Hematopoietic multipotent progenitor cell treated with erythropoietin and hydrocortisone succinate and interleukin-3 and kit ligand, for 8 days (in vitro differentiated cells): ENCODE data around the gene HDAC11.
A peak's percentile ranks its signal among the peaks of the same experiment; 100 is the strongest.

Source experiments
- DNase-seq: peaks from one replicate; pipeline ENCODE4 v3.0.0-alpha.2; 2015

Gene HDAC11

DNA sequence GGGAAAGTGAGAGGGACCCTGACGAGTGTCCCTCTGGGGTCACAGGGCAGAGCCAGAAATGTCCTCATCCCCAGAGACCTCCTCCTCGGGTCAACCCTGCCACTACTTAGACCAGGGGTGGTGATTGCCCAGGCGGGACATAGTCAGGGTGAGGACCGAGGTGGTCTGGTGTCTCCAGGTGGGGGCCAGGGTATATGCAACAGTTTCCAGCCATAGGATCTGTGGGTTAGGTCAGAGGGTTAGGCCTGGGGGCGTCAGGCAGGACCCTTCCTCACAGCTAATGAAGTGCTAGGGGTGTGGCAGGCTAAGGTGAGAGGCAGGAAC is 46.5 kb downstream of the HDAC11 start:
- DNase-seq = no peak

DNA sequence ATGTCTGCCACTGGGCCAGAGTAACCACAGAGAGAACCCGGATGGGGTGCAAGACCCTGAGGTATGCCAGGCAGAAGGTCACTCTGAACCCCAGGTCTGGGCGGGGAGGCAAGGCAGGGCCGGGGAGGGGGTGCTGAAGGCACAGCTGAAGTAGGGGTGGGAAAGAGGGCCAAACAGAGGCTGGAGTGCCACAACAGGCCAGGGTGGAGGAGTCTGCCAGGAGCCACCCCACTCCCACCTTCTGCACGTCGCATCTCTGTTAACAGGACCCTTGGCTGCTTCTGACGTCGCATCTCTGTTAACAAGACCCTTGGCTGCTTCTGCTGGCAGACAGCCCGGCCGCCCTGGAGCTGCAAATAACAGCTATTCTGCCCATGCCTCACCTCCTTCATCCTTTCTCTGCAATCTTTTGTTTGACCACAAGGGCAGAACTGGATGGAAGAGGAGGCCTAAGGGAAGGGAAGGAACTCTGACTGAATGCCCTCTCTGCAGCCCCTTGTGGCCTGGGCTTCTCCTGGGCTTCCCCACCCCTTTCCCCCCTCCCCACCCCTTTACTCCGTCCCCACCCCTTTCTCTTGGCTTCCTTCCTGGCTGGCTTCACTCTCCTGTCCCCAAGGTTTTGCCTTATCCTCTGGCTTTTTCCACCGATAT is 48.2 kb downstream of the HDAC11 start:
- DNase-seq = peak; percentile 31

DNA sequence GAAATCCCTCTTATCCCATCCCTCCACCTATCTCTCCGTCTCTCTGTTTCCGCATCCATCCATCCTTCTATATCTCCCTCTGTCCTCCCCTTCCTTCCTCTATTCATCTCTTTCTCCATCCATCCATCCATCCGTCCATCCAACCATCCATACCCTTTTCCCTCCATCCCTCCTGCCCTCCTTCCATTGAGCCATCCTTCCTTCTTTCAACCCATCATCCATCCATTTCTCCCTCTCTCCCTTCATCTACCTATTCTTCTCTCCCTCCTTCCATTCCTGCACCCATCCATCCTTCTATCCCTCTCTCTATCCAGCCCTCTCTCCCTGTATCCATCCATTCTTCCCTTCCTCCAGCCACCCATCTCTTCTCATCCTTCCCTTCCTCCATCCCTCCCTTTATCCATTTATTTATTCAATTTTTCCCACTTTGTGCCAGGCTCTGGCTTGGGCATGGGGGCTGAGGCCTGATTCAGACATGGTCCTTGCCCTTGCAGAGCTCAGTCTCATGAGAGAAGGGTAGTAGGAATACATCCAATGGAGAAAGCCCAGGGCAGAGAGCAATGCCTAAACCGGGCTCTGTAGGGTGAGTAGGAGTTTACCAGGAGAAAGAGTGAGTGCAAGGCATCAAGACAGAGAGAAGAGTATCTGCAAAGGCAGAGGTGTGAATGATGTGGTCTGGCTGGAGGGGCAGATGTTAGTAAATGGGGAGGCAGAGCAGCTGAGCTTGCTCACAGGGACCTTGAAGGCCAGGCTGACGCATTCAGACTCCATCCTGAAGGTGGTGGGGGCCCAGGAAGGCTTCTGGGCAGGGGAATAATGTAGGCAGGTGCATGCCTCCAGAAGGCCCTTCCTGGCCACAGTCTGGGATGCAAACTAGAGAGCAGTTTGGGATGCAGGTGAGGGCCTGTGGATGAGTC is 49.3 kb downstream of the HDAC11 start:
- DNase-seq = no peak

DNA sequence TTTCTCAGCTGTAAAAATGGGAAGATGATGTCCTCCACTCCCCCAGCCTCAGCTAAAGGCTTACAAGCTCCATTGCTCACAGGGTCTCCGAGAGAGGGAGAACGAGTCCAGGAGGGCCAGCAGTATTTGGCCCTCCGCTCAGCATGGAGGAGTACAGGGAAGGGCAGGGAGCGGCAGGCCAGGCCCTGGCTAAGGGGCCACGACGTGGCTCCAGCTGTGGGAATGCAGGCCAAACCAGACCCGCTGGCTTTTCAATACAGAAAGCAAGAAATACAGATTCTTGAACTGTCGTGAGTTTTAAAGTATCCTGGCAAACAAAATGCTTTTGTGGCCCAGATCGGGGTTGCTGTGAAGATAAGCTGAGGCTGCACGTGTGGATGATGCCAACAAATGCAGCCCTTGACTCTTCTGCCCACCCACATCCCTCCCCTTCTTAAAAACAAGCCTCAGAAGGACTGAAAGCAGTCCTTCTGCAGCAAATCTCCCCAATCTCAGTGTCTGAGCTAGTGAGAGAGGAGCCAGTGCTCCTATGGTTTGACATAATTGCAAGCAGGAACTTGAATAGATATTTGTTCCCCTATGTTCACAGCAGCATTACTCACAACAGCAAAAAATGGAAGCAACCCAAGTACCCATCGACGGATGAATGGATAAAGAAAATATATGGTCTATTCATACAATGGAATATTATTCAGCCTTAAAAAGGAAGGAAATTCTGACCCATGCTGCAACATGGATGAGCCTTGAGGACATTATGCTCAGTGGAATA is 50.3 kb downstream of the HDAC11 start:
- DNase-seq = no peak

DNA sequence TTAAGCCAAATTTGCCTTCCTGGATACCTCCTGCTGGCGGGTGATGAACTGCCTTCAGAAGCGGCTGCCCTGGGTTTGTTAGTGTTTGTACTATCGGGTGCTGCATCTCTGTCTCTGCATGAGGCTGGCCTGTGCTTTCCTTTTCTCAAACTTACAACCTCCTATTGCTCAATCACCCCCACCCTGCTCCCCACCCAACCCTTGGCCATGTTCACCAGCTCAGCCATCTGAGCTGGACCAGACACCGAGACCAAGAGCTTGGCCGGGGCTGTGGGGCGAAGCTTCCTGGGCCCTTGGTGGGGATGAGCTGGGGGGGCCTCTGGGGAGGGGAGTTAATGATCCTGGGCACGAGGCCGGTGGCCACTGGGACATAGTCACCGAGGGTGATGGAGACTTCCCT is 52.0 kb downstream of the HDAC11 start:
- DNase-seq = no peak

DNA sequence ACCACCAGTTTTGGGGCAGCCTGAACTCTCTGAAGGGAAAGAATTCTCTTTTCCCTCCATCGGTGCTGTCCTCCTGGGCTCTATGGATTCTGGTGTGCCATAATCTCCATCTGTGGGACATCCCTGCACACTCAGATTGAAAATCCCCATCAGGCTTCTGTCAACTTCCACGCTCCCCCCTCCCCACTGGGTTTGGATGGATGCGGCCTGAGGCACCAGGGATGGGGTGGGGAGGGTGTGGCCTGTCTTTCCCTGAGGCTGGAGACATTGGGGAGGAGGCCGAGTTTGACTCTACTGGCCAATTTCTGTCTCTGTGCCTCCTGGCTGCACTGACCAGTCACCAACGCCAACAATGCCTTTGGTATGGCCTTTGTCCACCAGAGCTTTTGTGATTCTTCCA is 52.5 kb downstream of the HDAC11 start:
- no peak for DNase-seq

DNA sequence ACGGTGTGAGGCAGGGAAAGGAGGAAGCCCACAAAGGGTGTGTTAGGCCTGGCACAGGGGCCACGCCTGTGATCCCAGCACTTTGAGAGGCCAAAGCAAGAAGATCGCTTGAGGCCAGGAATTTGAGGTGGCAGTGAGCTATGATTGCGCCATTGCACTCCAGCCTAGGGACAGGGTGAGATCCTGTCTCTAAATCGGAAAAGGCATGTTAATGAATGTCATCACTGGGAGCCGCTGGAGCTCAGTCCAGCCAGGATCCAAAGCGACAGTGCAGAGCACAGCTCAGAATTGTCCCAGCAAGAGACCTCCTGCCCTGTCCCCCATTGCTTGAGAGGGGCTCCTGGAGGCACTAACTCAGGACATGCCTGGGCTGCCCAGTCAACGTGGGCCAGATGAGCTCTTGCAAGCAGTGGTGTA is 53.8 kb downstream of the HDAC11 start:
- DNase-seq = no peak

DNA sequence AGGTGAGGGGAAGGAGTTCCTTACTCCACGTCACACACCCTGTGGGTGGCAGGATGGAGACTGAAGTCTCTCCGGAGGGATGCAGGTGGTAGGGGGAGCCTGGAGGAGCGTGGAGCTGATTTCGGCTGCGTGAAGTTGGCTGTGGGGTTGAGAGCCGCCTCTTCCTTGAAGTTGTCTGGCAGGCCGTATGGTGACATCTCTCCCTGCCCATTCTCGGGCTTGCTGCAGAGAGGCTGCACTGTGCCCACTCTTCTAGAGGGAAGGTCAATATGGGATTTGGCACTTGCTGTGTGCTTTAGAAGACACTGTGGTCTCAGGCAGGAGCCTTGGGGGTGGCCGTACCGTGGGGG is 55.4 kb downstream of the HDAC11 start:
- no peak for DNase-seq

DNA sequence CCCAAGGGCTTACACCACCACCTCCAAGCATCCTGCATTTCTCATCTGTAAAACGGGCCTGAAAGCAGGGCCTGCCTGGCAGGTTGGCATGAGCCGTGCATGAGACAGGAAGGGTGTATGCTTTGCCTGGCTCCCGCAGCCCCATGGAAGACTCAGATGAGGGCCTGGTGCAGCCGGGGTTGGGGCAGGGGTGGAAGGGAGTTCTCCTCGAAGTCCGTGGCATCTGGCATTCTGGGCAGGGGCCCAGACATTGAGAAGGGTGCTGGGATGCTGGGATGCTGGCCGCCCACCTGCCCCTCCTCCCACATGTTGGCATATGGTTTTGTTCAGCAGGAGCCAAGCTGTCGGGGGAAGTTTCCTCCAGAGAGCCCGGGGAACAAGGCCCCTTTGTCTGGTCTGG is 55.8 kb downstream of the HDAC11 start:
- DNase-seq = no peak

DNA sequence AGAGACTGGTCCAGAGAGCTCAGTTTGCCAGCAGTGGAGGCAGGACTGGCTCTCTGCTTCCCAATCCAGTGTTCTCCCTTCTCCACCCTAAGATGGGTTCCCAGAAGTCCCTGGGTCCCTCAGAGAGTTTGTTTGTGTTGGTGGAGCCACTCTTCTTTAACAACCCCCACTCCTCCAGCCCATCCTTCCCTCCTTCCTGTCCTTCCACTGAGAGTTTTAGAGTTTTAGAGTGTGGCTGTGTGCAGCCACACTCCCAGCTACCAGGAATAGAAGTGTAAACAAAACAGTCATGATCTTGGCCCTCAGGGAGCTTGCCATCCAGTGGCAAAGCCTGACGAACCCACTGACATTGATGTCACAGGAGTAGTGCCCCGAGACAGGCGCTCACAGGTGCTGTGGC is 56.3 kb downstream of the HDAC11 start:
- no peak for DNase-seq

DNA sequence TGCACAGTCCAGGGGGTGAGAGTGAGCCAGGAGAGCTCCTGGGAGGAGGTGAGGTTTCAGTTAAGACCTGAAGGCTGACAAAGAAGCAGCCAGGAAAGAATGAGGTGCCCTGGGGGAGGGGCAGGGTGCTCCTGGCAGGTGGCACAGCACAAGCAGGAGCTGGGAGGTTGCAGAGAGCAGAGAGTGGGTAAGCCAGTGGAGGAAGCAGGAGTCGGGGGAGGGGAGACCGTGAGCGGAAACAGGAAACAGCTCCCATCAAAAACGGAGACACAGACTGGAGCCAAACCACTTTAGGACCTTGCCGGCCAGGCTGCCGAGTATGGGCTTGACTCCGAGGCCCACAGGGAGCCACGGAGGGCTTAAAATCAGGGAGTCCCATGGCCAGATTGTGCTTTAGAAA is 56.7 kb downstream of the HDAC11 start:
- DNase-seq = no peak

DNA sequence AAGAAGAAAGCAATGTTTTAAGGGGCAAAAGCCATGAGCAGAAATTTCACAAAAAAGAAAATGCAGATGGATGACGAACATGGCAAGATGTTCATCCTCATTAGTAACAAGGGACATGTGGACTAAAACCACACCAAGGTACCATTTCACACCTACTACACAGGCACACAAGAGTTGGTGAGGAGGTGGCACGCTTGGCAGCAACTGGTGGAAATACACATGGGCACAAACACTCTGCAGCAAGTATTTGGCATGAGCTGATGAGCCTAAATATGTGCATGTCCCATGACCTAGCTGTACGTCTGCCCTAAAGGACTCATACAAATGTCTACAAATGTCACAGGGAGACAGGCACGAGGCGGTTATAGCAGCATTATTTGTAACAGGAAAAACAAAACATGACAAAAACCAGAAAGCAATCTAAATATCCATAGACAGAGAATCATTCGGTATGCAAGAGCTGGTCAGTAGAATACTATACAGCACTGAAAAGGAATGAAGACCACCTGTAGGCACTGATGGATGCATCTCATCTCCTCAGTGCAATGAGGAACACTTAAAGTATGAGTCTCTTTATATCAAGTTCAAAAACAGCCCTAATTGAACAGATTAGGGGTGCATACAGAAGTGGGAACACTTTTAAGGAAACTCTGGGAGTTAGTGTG is 57.3 kb downstream of the HDAC11 start:
- DNase-seq = no peak

DNA sequence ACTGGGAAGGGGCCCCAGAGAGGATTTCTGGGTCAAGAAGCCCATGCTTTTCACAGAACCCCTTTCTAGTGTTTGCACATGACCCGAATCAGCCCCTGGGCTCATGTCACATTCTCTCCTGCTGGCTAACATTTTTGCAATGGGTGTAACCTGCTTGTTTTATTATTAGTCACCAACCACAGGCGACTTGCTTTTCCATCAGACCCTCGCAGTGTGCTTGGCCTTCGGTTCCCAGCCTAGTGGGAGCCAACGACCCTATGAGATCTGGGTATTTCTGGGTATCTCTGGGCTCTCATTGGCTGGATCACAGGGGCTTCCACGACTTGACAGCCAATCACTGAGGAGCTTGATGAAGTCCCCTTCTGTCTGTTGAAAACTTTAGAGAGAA is 57.8 kb downstream of the HDAC11 start:
- no peak for DNase-seq

DNA sequence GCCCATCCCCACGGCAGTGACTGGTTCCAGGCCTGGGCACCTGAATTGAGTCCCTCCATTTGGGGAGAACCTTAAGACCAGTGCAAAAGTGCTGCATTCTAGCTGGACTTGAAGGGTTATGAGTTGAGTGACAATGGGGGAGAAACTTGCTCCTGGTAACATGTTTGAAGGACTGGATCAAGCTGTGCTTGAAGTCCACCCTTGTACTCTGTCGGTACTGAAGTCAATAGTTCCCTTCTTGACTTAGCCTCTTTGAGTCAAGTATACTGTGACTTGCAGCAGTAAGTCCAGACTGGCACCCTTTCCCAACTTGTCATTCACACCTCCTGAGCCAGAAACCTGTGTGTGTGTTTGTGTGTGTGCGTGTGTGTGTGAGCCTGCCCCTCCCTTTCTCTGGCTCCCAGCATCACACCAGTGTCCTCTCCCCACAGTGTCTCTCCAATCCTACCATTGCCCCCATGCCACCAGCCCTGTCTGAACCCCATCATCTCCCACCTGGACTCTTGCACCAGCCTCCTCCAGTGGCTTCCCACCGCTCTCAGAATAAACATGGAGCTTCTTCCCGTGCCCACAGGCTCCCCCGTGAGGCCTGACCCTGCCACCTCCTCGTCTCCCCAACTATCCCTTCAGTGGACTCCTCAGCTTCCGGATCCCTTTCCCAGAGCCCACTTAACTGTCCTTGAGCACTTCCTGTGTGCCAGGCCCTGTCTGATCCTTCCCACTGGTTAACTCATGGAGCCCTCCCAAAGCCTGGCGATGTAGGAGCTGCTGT is 58.6 kb downstream of the HDAC11 start:
- DNase-seq = no peak

DNA sequence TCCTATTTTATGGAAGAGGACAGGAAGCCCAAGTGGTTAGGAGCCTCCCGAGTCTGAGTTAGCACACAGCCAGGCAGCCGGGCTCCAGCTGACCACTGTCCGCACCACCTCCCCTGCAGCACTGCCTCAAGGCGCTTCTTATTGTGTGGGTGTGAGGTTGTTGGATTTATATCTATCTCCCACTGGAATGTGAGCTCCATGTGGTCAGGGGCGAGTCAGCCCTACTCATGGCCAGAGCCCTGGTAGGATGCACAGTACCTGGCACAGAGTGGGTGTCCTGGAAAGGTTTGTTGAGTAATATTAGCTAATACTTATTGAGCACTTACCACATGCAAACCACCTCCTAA is 59.2 kb downstream of the HDAC11 start:
- no peak for DNase-seq

DNA sequence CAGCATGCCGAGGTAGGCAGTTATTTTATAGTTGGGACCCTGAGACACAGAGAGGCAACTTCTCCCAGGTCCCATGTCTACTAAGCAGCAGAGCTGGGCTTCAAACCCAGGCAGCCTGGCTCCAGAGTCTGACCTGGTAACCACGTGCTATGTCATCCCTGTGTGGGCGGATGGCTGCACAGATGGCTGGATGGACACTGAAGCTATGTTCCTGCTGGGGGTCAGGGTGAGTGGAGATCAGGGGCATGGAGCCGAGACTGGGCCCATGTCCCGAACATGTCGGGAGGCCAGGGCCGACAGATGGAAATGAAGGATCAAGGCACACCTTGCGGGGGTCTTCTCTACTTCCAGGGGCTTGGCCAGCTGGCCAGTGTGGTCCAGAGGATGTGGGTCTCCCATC is 59.6 kb downstream of the HDAC11 start:
- no peak for DNase-seq

DNA sequence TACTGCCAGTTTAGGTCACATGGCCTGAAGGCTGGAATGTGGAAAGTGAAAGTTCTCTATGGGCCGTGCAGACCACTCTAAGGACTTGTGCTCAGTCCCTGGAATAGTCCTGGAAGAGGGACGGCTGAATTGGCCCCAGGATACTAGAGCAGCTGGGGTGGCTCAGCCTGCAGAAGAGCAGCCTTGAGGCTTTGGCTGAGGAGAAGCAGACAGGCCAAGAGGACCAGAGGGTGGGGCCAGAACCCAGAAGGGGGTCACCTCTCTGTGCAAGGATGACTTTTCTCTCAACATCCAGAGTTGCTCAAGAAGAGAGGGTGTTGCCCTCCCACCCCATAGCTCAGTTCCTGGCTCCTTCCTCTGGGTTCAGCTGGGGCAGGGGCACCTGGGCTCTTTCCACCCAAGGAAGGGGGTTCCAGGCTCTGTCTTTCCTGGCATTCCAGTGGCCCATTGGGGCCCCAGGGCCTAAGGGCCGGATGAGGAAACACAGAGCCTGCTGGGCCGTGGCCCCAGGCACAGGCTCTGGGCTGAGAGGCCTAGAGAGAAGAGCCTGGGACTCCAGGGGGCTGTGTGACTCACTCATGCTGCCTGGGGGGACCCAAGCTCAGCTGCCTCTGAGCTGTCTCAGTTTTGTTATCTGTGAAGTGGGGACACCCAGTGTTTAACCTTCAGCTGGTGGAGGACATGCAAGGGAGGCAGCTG is 60.3 kb downstream of the HDAC11 start:
- no peak for DNase-seq

DNA sequence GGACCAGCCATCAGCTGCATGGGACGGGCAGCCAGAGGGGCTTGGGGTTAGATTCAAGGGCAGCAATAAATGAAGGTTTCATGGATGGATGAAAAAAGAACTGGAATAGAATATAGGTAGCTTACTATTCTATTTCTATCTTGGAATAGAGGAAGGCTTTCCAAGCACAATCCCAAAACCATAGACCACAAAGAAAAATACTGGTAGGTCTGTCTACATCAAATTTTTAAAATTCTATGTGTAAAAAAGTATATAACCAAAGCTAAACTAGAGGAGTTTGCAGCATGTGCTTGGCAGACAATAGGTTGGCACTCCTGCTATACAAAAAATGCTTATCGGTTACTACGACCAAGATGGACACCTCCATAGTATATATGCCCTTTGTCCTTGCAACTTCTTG is 61.6 kb downstream of the HDAC11 start:
- DNase-seq = no peak

DNA sequence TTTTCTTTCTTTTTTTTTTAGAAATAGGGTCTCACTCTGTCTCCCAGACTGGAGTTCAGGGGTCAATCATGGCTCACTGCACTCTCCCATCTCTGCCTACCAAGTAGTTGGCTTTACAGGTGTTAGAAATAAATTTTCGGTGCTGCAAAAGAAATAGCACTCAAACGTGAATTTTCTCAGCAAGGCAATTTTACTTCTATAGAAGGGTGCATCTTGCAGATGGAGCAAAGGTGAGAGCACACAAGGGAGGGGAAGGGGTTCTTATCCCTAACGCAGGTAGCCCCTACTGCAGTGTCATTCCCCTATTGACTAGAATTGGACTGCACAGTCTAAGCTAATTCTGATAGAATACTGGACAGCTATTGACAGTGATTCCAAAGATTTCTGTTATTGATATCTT is 62.0 kb downstream of the HDAC11 start:
- no peak for DNase-seq

DNA sequence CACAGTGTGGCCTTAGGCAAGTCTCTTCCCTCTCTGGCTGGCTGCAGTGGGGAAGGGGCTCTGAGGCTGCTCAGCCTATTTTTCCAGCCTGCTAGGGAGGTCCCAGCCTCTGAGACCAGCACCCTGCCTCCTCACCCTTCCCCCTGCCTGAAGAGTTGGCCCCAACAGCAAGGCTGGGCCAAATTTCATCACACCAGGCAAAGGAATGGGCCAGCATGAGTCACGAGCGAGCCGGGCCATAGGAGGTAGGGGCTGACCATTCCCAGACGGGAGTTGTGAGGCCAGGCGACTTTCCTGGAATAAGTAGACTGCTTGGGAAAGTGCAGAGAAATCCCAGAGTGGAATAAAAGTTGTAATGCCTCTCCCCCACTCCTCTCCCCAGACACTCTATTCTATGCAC is 63.1 kb downstream of the HDAC11 start:
- DNase-seq = no peak

DNA sequence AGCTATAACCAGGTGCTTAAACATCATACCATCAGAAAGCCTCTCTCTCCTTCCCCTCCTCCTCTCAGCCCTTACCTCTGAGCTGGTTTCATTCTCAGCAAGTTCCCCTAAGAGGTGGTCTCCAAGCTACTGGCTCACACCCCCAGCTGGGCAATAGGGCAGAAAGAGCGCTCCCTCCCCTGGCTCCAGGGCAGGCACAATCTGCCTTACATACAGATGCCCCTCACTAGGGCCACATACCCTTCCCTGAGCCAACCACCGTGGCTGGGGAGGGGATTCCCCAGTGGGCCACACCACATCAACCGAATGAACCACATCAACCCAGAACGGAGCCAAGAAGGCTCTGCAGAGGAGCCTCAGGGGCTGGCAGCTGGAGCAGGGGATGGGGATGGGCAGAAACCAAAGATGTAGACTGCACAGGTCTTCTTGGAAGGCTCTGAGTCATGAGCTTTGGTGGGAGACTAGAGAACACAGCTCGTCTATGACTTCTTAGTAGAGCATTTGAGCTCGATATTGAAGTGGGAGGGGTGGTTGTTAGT is 64.3 kb downstream of the HDAC11 start:
- DNase-seq = no peak
